ENCODE measurements around the gene REEP1. TPM values are rescaled to one million over a fixed set of nuclear protein-coding genes. Genes with fewer than 3 reads are reported as not detected.

The REEP1 gene
- total RNA-seq, 1 experiment from 2014 or later, result 5.3 TPM

DNA sequence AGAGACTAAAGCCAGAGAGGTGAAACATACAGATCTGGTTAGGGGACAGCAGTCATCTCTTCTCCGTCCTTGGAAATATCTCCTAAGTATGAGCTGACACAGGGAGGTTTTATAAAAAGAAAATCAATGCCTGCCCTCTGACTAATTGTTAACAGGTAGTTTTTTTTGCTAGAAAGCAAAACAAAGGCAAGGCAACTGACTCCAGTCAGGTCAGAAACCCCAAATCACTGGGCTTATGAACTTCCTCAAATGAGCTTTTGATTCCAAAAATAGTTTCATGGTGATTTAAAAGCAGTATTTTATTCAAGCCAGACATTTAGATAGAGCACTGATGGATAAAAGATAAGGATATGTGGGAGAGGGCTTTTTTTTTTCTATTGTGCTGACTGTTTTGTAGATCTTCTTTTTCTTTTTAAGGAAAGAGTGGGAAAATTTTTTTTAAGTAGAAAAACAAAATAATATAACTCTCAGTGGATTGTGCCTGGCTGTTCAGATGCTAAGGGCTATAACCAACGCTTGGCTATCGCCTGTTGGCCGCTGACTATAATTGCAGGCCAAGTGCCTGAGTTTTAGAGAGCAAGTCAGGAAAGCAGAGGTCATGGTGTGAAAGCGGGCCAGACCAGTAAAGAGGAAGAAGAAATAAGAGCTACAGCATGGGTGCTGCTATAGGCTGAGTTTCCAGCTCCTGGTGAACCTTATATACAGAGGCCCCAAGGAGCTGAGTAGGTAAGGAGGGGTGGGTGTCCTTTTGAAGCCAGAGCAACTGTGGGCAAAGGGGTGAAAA is 93.3 kb downstream of the REEP1 start:
- intact Hi-C loops (cut with micrococcal nuclease; ENCODE audit: unreplicated experiment), result no loop called here
- Mint-ChIP-seq H3K36me3 (ENCODE audit: insufficient read depth, unreplicated experiment) (no peaks in the 10 kb centered on the region), H3K4me3 (ENCODE audit: low read depth, unreplicated experiment) (no peak overlapping the region), H3K4me1 (ENCODE audit: low read depth, unreplicated experiment) (peaks cover 13% of the 10 kb centered on the region), H3K27ac (ENCODE audit: unreplicated experiment) (no peak overlapping the region), H3K27me3 (ENCODE audit: unreplicated experiment) (peaks cover 18% of the 10 kb centered on the region), H3K9me3 (ENCODE audit: low read depth, unreplicated experiment) (no peaks in the 10 kb centered on the region)
- TF ChIP-seq, protein P1, sequence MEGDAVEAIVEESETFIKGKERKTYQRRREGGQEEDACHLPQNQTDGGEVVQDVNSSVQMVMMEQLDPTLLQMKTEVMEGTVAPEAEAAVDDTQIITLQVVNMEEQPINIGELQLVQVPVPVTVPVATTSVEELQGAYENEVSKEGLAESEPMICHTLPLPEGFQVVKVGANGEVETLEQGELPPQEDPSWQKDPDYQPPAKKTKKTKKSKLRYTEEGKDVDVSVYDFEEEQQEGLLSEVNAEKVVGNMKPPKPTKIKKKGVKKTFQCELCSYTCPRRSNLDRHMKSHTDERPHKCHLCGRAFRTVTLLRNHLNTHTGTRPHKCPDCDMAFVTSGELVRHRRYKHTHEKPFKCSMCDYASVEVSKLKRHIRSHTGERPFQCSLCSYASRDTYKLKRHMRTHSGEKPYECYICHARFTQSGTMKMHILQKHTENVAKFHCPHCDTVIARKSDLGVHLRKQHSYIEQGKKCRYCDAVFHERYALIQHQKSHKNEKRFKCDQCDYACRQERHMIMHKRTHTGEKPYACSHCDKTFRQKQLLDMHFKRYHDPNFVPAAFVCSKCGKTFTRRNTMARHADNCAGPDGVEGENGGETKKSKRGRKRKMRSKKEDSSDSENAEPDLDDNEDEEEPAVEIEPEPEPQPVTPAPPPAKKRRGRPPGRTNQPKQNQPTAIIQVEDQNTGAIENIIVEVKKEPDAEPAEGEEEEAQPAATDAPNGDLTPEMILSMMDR (IDR thresholded peaks at IDR 0.05; ENCODE audit: unreplicated experiment), result no peak
- no peak for DNase-seq
- no TSS peak for BruUV-seq (replicated peaks)
- CTCF ChIA-PET, result interaction anchor here (0.6 to 1.3 kb wide), 5 partner anchors 16 to 124 kb away, joined by 3 to 5 read pairs (median 3); no protein-coding TSS in a partner anchor

DNA sequence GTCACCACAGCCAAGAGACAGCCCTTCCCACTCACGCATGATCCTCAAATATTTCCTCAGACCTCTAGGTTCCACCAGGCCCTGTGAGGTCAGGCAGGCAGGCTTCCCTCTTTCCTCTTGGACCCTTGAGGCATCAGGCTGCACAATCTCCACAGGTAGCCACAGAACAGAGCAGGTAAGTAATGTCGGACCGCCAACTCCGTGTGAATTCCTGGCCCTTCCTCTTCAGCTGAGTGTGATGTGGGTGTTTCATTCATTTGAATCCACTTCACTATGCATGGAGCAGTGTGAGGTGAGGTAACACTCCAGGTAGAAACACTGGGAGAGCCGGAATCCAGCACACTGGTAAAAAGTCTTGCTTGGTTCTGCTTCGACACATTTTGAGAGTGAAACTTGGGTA is 94.2 kb downstream of the REEP1 start:
- Mint-ChIP-seq H3K27ac (ENCODE audit: unreplicated experiment) (no peak overlapping the region), H3K27me3 (ENCODE audit: unreplicated experiment) (peaks cover 18% of the 10 kb centered on the region), H3K9me3 (ENCODE audit: low read depth, unreplicated experiment) (no peaks in the 10 kb centered on the region), H3K4me3 (ENCODE audit: low read depth, unreplicated experiment) (no peak overlapping the region), H3K36me3 (ENCODE audit: insufficient read depth, unreplicated experiment) (no peaks in the 10 kb centered on the region), H3K4me1 (ENCODE audit: low read depth, unreplicated experiment) (peaks cover 13% of the 10 kb centered on the region)
- intact Hi-C loops (cut with micrococcal nuclease; ENCODE audit: unreplicated experiment), result no loop called here
- TF ChIP-seq, protein P1 (IDR thresholded peaks at IDR 0.05; ENCODE audit: unreplicated experiment), result no peak
- CTCF ChIA-PET, result interaction anchor here (0.6 kb wide), 1 partner anchor 15 kb away, joined by 3 read pairs; no protein-coding TSS in a partner anchor
- no peak for DNase-seq
- BruUV-seq (replicated peaks), result no TSS peak

DNA sequence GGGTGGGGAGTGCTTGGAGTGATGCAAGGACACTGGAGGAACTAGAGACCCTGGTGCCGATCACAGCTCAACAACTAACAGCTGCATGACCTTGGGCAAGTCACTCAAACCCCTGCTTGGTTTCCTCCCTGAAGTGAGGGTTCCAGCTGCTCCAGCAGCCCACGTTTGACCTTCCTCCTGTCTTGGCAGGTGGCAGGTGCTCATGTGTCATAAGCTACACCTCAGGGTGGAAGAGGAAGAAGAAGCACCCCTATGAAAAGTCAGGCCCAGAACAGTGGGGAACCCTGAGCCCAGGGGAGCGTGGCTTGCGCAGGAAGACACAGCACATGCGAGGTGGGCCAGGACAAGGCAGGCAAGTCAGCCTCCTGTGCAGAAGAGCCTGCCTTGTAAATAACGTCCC is 95.8 kb downstream of the REEP1 start:
- DNase-seq, result no peak
- intact Hi-C loops (cut with micrococcal nuclease; ENCODE audit: unreplicated experiment), result no loop called here
- TF ChIP-seq, protein P1 (IDR thresholded peaks at IDR 0.05; ENCODE audit: unreplicated experiment), result no peak
- Mint-ChIP-seq H3K27me3 (ENCODE audit: unreplicated experiment) (peaks cover 18% of the 10 kb centered on the region), H3K36me3 (ENCODE audit: insufficient read depth, unreplicated experiment) (no peaks in the 10 kb centered on the region), H3K4me3 (ENCODE audit: low read depth, unreplicated experiment) (no peak overlapping the region), H3K9me3 (ENCODE audit: low read depth, unreplicated experiment) (no peaks in the 10 kb centered on the region), H3K27ac (ENCODE audit: unreplicated experiment) (no peak overlapping the region), H3K4me1 (ENCODE audit: low read depth, unreplicated experiment) (peaks cover 13% of the 10 kb centered on the region)
- BruUV-seq (replicated peaks), result no TSS peak
- CTCF ChIA-PET, result no interaction called here

DNA sequence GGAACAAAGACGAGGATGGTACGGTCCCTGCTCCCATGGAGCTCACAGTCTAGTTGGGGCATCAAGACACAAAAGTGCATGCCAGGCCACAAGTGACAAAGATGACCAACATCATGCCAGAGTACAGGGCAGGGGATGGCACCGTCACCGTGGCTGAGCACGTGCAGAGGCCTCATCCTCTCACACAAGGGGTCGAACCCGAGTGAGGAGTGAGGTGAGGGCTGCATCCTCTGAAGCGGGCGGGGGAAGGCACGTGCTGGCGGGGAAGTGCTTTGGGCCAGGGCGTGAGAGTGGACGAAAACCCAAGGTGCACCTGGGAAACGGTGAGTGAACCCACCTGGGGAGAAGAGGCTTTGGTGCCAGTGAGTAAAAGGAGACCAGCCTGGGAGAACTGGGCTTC is 97.2 kb downstream of the REEP1 start:
- no peak for DNase-seq
- no peaks in the 10 kb centered on the region for H3K9me3 Mint-ChIP-seq (ENCODE audit: low read depth, unreplicated experiment)
- H3K27ac Mint-ChIP-seq (ENCODE audit: unreplicated experiment), result no peak overlapping the region
- H3K36me3 Mint-ChIP-seq (ENCODE audit: insufficient read depth, unreplicated experiment), result no peaks in the 10 kb centered on the region
- BruUV-seq (replicated peaks), result no TSS peak
- no peak overlapping the region for H3K4me3 Mint-ChIP-seq (ENCODE audit: low read depth, unreplicated experiment)
- intact Hi-C loops (cut with micrococcal nuclease; ENCODE audit: unreplicated experiment), result no loop called here
- peaks cover 13% of the 10 kb centered on the region for H3K4me1 Mint-ChIP-seq (ENCODE audit: low read depth, unreplicated experiment)
- TF ChIP-seq, protein P1 (IDR thresholded peaks at IDR 0.05; ENCODE audit: unreplicated experiment), result no peak
- CTCF ChIA-PET, result no interaction called here
- H3K27me3 Mint-ChIP-seq (ENCODE audit: unreplicated experiment), result peaks cover 18% of the 10 kb centered on the region
